Muscle layer of duodenum (tissue), 2 donors: ENCODE results near the gene SLC16A13.
"Not testable (repeated sequence)": the region's sequence is repeated elsewhere in the genome, so short reads cannot be mapped to it uniquely, and the experiment has no call there.

Experiments
- H3K27ac ChIP-seq: one replicate; pipeline ENCODE4 v1.7.0; 2013; ENCODE audit warnings: mild to moderate bottlenecking, low read length
- H3K27me3 ChIP-seq: one replicate; pipeline ENCODE4 v1.7.0; 2013; ENCODE audit warnings: low read depth, mild to moderate bottlenecking, control low read depth, low read length
- H3K36me3 ChIP-seq, 2 donors: one replicate each; pipeline ENCODE4 v1.7.0; 2013; ENCODE audit warnings: low read length in 2 of 2, control low read depth in 1 of 2, mild to moderate bottlenecking in 1 of 2; ENCODE audit not compliant: insufficient read depth in 2 of 2, control insufficient read depth in 1 of 2
- H3K4me1 ChIP-seq, 2 donors: one replicate each; pipeline ENCODE4 v1.7.0; 2013; ENCODE audit warnings: low read length in 2 of 2, mild to moderate bottlenecking in 2 of 2, control low read depth in 1 of 2, moderate library complexity in 1 of 2; ENCODE audit not compliant: insufficient read depth in 2 of 2, control insufficient read depth in 1 of 2
- H3K4me3 ChIP-seq, 2 donors: one replicate each; pipeline ENCODE4 v1.7.0; 2013; ENCODE audit warnings: low read length in 2 of 2, low read depth in 1 of 2, mild to moderate bottlenecking in 1 of 2
- H3K9me3 ChIP-seq, 2 donors: one replicate each; pipeline ENCODE4 v1.7.0; 2013; ENCODE audit warnings: low read length in 2 of 2, control low read depth in 1 of 2, mild to moderate bottlenecking in 1 of 2; ENCODE audit not compliant: control insufficient read depth in 1 of 2
- donor health status: healthy.

Gene SLC16A13

GRCh38 chr17:7077911-7078546 lies 42.2 kb downstream of the SLC16A13 start:
- no peaks in the 10 kb centered on the region for H3K9me3 ChIP-seq

GRCh38 chr17:7078711-7079110 lies 42.9 kb downstream of the SLC16A13 start:
- H3K27ac ChIP-seq, result no peak overlapping the region
- no peaks in the 10 kb centered on the region for H3K27me3 ChIP-seq
- H3K4me1 ChIP-seq, result no peaks in the 10 kb centered on the region
- H3K4me3 ChIP-seq, result no peak overlapping the region
- no peaks in the 10 kb centered on the region for H3K9me3 ChIP-seq
- H3K36me3 ChIP-seq, result no peaks in the 10 kb centered on the region

More at GRCh38 chr17:7077911-7078546, 42.2 kb downstream of the SLC16A13 start:
- Histone ChIP-seq H3K4me3 (no peak overlapping the region), H3K27ac (no peak overlapping the region), H3K36me3 (no peaks in the 10 kb centered on the region), H3K4me1 (no peaks in the 10 kb centered on the region), H3K27me3 (no peaks in the 10 kb centered on the region)

- no peaks in the 10 kb centered on the region for H3K36me3 ChIP-seq
- H3K9me3 ChIP-seq, result no peaks in the 10 kb centered on the region
- H3K4me3 ChIP-seq, result peak within 1 kb of the TSS in 1 of 2 donors; percentile 11
- no peaks in the 10 kb centered on the region for H3K27me3 ChIP-seq
- H3K4me1 ChIP-seq, result no peaks in the 10 kb centered on the region
- peak within 1 kb of the TSS; percentile 23 for H3K27ac ChIP-seq
Measured at GRCh38 chr17:7079581-7080455, 44.0 kb downstream of the SLC16A13 start, which contains the start of gene CLEC10A. CLEC10A (minus strand) TSS chr17:7080251; CDS start chr17:7078812, 1,439 bp downstream.

- H3K4me3 ChIP-seq, result no peak overlapping the region
- H3K27ac ChIP-seq, result peak overlapping the region; percentile 23
- no peaks in the 10 kb centered on the region for H3K27me3 ChIP-seq
- H3K4me1 ChIP-seq, result no peaks in the 10 kb centered on the region
- no peaks in the 10 kb centered on the region for H3K36me3 ChIP-seq
- H3K9me3 ChIP-seq, result no peaks in the 10 kb centered on the region
Measured at GRCh38 chr17:7080456-7081041, 44.7 kb downstream of the SLC16A13 start.

GRCh38 chr17:7081341-7082062 lies 45.7 kb downstream of the SLC16A13 start:
- Histone ChIP-seq H3K27me3 (no peaks in the 10 kb centered on the region), H3K27ac (no peak overlapping the region), H3K9me3 (no peaks in the 10 kb centered on the region), H3K4me1 (no peaks in the 10 kb centered on the region), H3K4me3 (no peak overlapping the region), H3K36me3 (no peaks in the 10 kb centered on the region)

GRCh38 chr17:7083592-7083991 lies 47.8 kb downstream of the SLC16A13 start:
- Histone ChIP-seq H3K27ac (no peak overlapping the region), H3K4me1 (no peaks in the 10 kb centered on the region)

GRCh38 chr17:7084088-7084487 lies 48.3 kb downstream of the SLC16A13 start:
- H3K4me1 ChIP-seq, result no peaks in the 10 kb centered on the region
- no peak overlapping the region for H3K27ac ChIP-seq
- no peaks in the 10 kb centered on the region for H3K36me3 ChIP-seq
- H3K4me3 ChIP-seq, result no peak overlapping the region
- no peaks in the 10 kb centered on the region for H3K9me3 ChIP-seq
- H3K27me3 ChIP-seq, result no peaks in the 10 kb centered on the region

More at GRCh38 chr17:7083592-7083991, 47.8 kb downstream of the SLC16A13 start:
- H3K27me3 ChIP-seq, result no peaks in the 10 kb centered on the region
- H3K36me3 ChIP-seq, result no peaks in the 10 kb centered on the region
- H3K9me3 ChIP-seq, result no peaks in the 10 kb centered on the region
- H3K4me3 ChIP-seq, result no peak overlapping the region

- not testable (repeated sequence) for H3K4me3 ChIP-seq, H3K36me3 ChIP-seq, H3K4me1 ChIP-seq, H3K9me3 ChIP-seq, H3K27ac ChIP-seq, H3K27me3 ChIP-seq
Measured at GRCh38 chr17:7088442-7088841, 52.6 kb downstream of the SLC16A13 start.

- H3K4me3 ChIP-seq, H3K9me3 ChIP-seq, H3K27ac ChIP-seq, H3K27me3 ChIP-seq, H3K36me3 ChIP-seq, H3K4me1 ChIP-seq: not testable (repeated sequence)
Measured at GRCh38 chr17:7089570-7089969, 53.8 kb downstream of the SLC16A13 start.
